CD4-positive, alpha-beta T cell (primary cell): ENCODE measurements around the gene TMEM183A. TPM values are rescaled to one million over a fixed set of nuclear protein-coding genes. Genes with fewer than 3 reads are reported as not detected.
A peak's percentile ranks its signal among the peaks of the same experiment; 100 is the strongest.

Source experiments
- ATAC-seq: fragments of 200-7000 bp; cut with Tn5 transposase; one replicate; pipeline ENCODE4 v1.10.0; 2022; ENCODE audit warnings: mild to moderate bottlenecking; ENCODE audit not compliant: poor library complexity
- CTCF ChIA-PET: fragments of 350-600 bp; sonication (Branson Sonifier 250); formaldehyde crosslinking; loops from one replicate; lab custom pipeline; 2021; ENCODE audit warnings: antibody characterized with exemption, inconsistent platforms; lab: Charles Lee
- POLR2A ChIA-PET: fragments of 350-600 bp; sonication (Branson Sonifier 250); formaldehyde crosslinking; loops from one replicate; lab custom pipeline; 2021; ENCODE audit warnings: antibody characterized with exemption, inconsistent platforms; lab: Charles Lee
- DNase-seq, 14 experiments: peaks; one replicate each; pipeline ENCODE4 v3.0.0-alpha.2; 2013 to 2020; ENCODE audit warnings: mixed read lengths in 2 of 14
- H3K27ac ChIP-seq, 2 donors: one replicate each; pipeline versions ENCODE4 v1.5.1 to v1.7.0; 2013; ENCODE audit warnings: low read length in 2 of 2, low read depth in 1 of 2, mild to moderate bottlenecking in 1 of 2
- H3K27me3 ChIP-seq, 2 experiments: 1 replicate in 1 of 2; 2 replicates in 1 of 2; pipeline versions ENCODE4 v1.6.1 to v1.7.0; 2013; ENCODE audit warnings: low read length in 2 of 2, control low read depth in 1 of 2, mild to moderate bottlenecking in 1 of 2, moderate library complexity in 1 of 2; ENCODE audit not compliant: insufficient read depth in 2 of 2, control insufficient read depth in 1 of 2
- H3K36me3 ChIP-seq: one replicate; pipeline ENCODE4 v1.6.1; 2013; ENCODE audit warnings: low read length, control low read depth; ENCODE audit not compliant: insufficient read depth
- H3K4me1 ChIP-seq: one replicate; pipeline ENCODE4 v1.6.1; 2013; ENCODE audit warnings: low read length, control low read depth; ENCODE audit not compliant: insufficient read depth
- H3K4me3 ChIP-seq: one replicate; pipeline ENCODE4 v1.5.1; 2013; ENCODE audit warnings: mild to moderate bottlenecking, low read length, moderate library complexity
- H3K9me3 ChIP-seq, 2 experiments: 1 replicate in 1 of 2; 2 replicates in 1 of 2; pipeline versions ENCODE4 v1.6.1 to v1.7.0; 2013; ENCODE audit warnings: low read length in 2 of 2, mild to moderate bottlenecking in 2 of 2, control low read depth in 1 of 2, moderate library complexity in 1 of 2; ENCODE audit not compliant: control insufficient read depth in 1 of 2, insufficient read depth in 1 of 2
- H3K27ac Mint-ChIP-seq: one replicate; pipeline ENCODE4 v1.8.0; 2020; ENCODE audit warnings: mixed read lengths
- H3K27me3 Mint-ChIP-seq: one replicate; pipeline ENCODE4 v1.8.0; 2021; ENCODE audit warnings: mixed read lengths
- H3K36me3 Mint-ChIP-seq: one replicate; pipeline ENCODE4 v1.8.0; 2021; ENCODE audit warnings: low read depth, mixed read lengths
- H3K4me1 Mint-ChIP-seq: one replicate; pipeline ENCODE4 v1.8.0; 2021; ENCODE audit warnings: low read depth, mixed read lengths
- H3K4me3 Mint-ChIP-seq: one replicate; pipeline ENCODE4 v1.8.0; 2020; ENCODE audit warnings: mild to moderate bottlenecking, mixed read lengths
- H3K9me3 Mint-ChIP-seq: one replicate; pipeline ENCODE4 v1.8.0; 2020; ENCODE audit warnings: mixed read lengths
- CTCF ChIP-seq: fragments of 200-600 bp; IDR thresholded peaks from one replicate; pipeline ENCODE4 v1.8.0; 2022; ENCODE audit warnings: antibody characterized with exemption, mild to moderate bottlenecking
- intact Hi-C, 2 experiments: fragments of 100-400 bp; cut with DNase I in 1 of 2; cut with micrococcal nuclease in 1 of 2; formaldehyde crosslinking; loops; one replicate each; pipeline versions ENCODE4 v1.15.1 to v1.9.0; 2023 to 2025; cut with DNase I, micrococcal nuclease
- polyA plus RNA-seq, 2 donors: library from polyadenylated mRNA; unstranded; fragments of 120-200 nt; gene quantifications; one replicate each; pipeline ENCODE4 v1.2.1, GENCODE V29; 2013
- total RNA-seq, 174 experiments: library from RNA in 2 of 174; stranded (reverse) in 2 of 174; gene quantifications; one replicate each; pipeline ENCODE4 v1.2.3 and lab custom pipeline; 2021 to 2026

Gene TMEM183A
- total RNA-seq: 100 to 1,000 TPM; 187 to 194 TPM
- 63.0 TPM for polyA plus RNA-seq (2013, experiment 1 of 2)
- 67.7 TPM for polyA plus RNA-seq (2013, experiment 2 of 2)
- 47.0 to 113 (median 68.5) reads per million in 172 experiments for total RNA-seq (lab: John Stamatoyannopoulos, UW)

- intact Hi-C loops: loop anchor here in 1 of 2 experiments (2.0 to 5.0 kb wide), 2 partner anchors 38 to 660 kb away; partner anchors contain the start of gene PPP1R12B
- Mint-ChIP-seq H3K4me3 (peak within 1 kb of the TSS; percentile 99), H3K27ac (peak within 1 kb of the TSS; percentile 95), H3K9me3 (no peaks in the 10 kb centered on the region), H3K36me3 (peaks cover 45% of the 10 kb centered on the region), H3K4me1 (peaks cover 35% of the 10 kb centered on the region), H3K27me3 (no peaks in the 10 kb centered on the region)
- H3K4me3 ChIP-seq: peak within 1 kb of the TSS; percentile 71
- peak; percentile 94 for ATAC-seq
- no peak for TF ChIP-seq CTCF
- CTCF ChIA-PET: interaction anchor here (0.8 to 3.0 kb wide), 4 partner anchors 18 to 260 kb away, joined by 3 to 8 read pairs (median 4); partner anchors contain the start of genes CYB5R1 and PPFIA4
- no peaks in the 10 kb centered on the region for H3K9me3 ChIP-seq
- peak within 1 kb of the TSS; percentile 71 to 96 for H3K27ac ChIP-seq
- no peaks in the 10 kb centered on the region for H3K27me3 ChIP-seq
- peak; percentile 88 to 98 (median 92) for DNase-seq
- peaks cover 31% of the 10 kb centered on the region for H3K36me3 ChIP-seq
- peaks cover 19% of the 10 kb centered on the region for H3K4me1 ChIP-seq
- POLR2A ChIA-PET: interaction anchor here (0.6 to 3.6 kb wide), 22 partner anchors 10 to 658 kb away, joined by 3 to 19 read pairs (median 4); partner anchors contain the start of genes CYB5R1, KDM5B, KLHL12 and PCAT6
Observed at GRCh38 chr1:203006948-203007871, at the start of gene TMEM183A. TMEM183A (plus strand) TSS chr1:203007374; CDS start chr1:203007466, 92 bp downstream.

GRCh38 chr1:202957733-202958543, 49.2 kb upstream of the TMEM183A start, which contains the start of gene ADIPOR1:
ADIPOR1 (minus strand) TSS chr1:202958312; CDS start chr1:202951070, 7,242 bp downstream.
- DNase-seq: peak; percentile 88 to 97 (median 95)
- Histone ChIP-seq H3K27me3 (no peaks in the 10 kb centered on the region), H3K27ac (peak within 1 kb of the TSS; percentile 81), H3K9me3 (no peaks in the 10 kb centered on the region), H3K4me1 (peaks cover 38% of the 10 kb centered on the region), H3K36me3 (peaks cover 13% of the 10 kb centered on the region), H3K4me3 (peak within 1 kb of the TSS; percentile 98)
- intact Hi-C loops: loop anchor here (1.0 to 5.0 kb wide), 6 partner anchors 8 to 904 kb away; partner anchors contain the start of genes KLHL12 (in 1 of the 2), PPFIA4 (in 1 of the 2), RABIF (in 1 of the 2) and SNRPE (in 1 of the 2)
- H3K9me3 Mint-ChIP-seq: no peaks in the 10 kb centered on the region
- H3K27ac Mint-ChIP-seq: peak within 1 kb of the TSS; percentile 95
- H3K36me3 Mint-ChIP-seq: peaks cover 36% of the 10 kb centered on the region
- no peaks in the 10 kb centered on the region for H3K27me3 Mint-ChIP-seq
- ChIA-PET CTCF (no interaction called here), POLR2A (interaction anchor here (1.0 kb wide), 2 partner anchors 31 to 33 kb away, joined by 3 to 5 read pairs; partner anchors contain the start of gene KLHL12)
- ATAC-seq: peak; percentile 96
- TF ChIP-seq CTCF: peak; percentile 22
- peak within 1 kb of the TSS; percentile 98 for H3K4me3 Mint-ChIP-seq
- H3K4me1 Mint-ChIP-seq: peaks cover 55% of the 10 kb centered on the region
